Pulmonary artery endothelial cell (primary cell): ENCODE measurements around the gene STXBP2. TPM values are rescaled to one million over a fixed set of nuclear protein-coding genes. Genes with fewer than 3 reads are reported as not detected.

Experiments
- DNase-seq: peaks from one replicate; pipeline ENCODE4 v3.0.0-alpha.2; 2011; ENCODE audit warnings: low read depth, low spot score
- total RNA-seq: library from RNA; depleted of rRNA; stranded (reverse); fragments of >200 nt; gene quantifications from 2 replicates; pipeline ENCODE4 v1.2.3, GENCODE V29; 2014

Gene STXBP2
- total RNA-seq, 1 donor from 2014 or later = 29.5 TPM

- DNase-seq = no peak
These were observed 13.2 kb downstream of the STXBP2 start for GRCh38 chr19:7650148-7650547.

GRCh38 chr19:7652061-7652641 is 15.2 kb downstream of the STXBP2 start:
- DNase-seq = no peak

GRCh38 chr19:7654401-7654800 is 17.5 kb downstream of the STXBP2 start:
- no peak for DNase-seq

DNA sequence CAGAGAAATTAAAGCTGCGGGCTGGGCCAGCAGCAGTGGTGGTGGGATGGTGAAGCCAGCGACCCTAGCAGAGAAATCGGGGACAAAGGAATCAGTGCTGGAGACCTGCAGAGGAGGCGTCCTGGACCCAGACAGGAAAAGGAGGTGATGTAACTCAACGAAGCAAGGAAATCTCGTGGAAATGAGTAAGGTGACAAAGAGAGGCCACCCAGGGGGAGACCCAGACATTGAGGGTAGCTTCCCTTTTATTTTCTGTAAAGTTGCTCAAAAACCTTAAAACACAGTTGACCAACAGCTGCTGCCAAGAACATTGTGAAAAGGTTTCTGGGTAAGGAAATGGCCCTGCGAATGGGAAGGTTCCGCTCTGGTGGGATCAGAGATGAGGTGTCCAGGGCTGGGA is 18.7 kb downstream of the STXBP2 start:
- DNase-seq = no peak

GRCh38 chr19:7657131-7657751 is 20.3 kb downstream of the STXBP2 start:
- no peak for DNase-seq

GRCh38 chr19:7658219-7658686 is 21.3 kb downstream of the STXBP2 start:
- DNase-seq = no peak

- no peak for DNase-seq
These were observed 25.0 kb downstream of the STXBP2 start for GRCh38 chr19:7661744-7662538.

DNA sequence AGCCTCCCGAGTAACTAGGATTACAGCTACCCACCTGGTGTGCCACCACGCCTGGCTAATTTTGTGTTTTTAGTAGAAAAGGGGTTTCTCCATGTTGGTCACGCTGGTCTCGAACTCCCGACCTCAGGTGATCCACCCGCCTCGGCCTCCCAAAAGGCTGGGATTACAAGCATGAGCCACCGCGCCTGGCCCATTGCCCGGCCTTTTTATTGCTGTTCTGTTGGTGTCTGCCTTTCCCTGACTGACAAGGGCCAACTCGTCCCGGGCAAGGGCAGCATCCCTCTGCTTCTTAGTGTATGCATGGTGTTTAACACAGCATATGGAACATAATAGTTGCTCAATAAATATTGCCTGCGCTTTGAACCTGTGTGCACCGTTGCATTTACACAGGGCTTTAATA is 25.7 kb downstream of the STXBP2 start:
- no peak for DNase-seq

- DNase-seq = no peak
These were observed 26.8 kb downstream of the STXBP2 start for GRCh38 chr19:7663706-7664105.

DNA sequence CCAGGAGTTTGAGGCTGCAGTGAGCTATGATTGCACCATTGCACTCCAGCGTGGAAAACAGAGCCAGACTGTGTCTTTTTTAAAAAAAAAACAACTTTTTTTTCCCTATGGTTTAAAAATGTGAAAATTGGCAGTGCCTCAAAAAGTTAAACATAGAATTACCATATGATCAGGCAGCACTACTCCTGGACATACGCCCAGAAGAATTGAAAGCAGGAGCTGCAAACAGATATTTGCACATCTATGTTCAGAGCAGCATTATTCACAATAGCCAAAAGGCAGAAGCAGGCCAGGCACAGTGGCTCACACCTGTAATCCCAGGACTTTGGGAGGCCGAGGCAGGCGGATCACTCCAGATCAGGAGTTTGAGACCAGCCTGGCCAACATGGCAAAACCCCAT is 28.2 kb downstream of the STXBP2 start:
- DNase-seq = no peak

- DNase-seq = no peak
These were observed 31.9 kb downstream of the STXBP2 start, which contains the start of gene RETN for GRCh38 chr19:7668842-7669241. Gene RETN, plus strand, starts transcription at chr19:7669049. Its CDS starts 278 bp downstream, at chr19:7669327.

DNA sequence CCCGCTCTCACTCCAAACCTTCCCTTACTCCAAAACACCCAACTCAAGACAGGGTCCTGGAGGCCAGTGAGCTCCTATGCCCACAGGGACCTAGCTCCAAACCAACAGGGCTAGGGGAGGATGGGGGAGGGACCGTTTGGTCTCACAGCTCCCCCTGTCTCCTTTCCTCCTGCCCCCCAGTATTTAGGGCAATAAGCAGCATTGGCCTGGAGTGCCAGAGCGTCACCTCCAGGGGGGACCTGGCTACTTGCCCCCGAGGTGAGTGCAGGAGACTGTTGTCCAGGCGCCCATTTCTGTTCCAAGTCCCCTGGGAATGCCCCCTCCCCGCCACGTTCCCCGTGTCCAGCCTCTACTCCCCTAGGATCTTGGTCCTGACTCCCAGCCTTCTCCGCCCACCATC is 32.7 kb downstream of the STXBP2 start:
- DNase-seq = no peak

DNA sequence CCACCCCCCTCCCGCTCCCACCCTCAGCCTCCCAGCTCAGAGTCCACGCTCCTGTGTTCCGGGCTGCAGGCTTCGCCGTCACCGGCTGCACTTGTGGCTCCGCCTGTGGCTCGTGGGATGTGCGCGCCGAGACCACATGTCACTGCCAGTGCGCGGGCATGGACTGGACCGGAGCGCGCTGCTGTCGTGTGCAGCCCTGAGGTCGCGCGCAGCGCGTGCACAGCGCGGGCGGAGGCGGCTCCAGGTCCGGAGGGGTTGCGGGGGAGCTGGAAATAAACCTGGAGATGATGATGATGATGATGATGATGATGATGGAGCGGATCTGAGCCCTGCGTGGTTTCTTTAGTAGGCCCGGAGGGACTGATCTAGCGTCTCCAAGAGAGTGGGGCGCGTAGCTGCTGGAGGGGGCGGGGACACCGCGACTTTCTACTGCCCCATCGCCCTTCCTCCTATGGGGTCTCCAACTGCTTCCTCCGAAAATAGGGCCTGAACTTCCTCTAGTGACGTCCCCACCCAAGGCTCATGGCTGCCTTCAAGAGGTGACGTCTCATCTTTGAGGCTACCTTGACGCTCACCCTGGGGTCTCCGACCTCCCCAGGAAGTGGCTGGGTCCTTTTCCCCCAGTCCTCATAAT is 33.4 kb downstream of the STXBP2 start:
- no peak for DNase-seq

DNA sequence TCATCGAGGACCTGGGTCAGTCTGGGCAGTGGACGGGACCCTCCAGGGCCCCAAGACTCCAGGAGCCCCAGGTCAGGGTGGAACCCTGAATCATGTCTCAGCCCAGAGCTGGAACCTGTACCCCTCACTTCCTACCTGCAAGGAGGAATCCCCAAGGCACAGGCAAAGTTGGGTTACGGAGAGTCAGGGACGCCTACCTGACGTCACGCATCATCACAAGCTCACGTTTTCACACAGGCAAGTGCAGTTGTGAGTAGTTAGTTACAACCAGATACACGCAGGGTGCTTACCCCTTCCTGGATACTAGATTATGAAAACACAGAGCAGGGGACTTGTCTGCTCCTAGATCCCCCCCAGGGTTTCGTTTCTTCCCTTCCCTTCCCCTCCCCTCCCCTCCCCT is 33.9 kb downstream of the STXBP2 start:
- DNase-seq = no peak

DNA sequence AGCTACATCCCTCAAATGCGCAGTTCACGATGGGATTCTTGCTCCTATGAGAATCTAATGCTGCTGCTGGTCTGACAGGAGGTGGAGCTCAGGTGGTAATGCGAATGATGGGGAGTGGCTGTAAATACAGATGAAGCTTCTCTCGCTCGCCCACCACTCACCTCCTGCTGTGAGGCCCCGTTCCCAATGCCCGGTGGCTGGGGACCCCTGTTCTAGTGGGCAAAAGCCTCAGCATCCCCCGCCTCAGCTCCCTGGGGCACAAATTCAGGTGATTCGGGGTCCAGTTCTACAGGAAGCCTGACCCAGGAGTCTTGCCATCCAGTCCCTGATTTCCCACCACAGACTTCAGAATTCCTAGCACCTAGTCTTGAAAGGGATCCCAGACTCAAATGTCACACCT is 35.6 kb downstream of the STXBP2 start:
- no peak for DNase-seq

DNA sequence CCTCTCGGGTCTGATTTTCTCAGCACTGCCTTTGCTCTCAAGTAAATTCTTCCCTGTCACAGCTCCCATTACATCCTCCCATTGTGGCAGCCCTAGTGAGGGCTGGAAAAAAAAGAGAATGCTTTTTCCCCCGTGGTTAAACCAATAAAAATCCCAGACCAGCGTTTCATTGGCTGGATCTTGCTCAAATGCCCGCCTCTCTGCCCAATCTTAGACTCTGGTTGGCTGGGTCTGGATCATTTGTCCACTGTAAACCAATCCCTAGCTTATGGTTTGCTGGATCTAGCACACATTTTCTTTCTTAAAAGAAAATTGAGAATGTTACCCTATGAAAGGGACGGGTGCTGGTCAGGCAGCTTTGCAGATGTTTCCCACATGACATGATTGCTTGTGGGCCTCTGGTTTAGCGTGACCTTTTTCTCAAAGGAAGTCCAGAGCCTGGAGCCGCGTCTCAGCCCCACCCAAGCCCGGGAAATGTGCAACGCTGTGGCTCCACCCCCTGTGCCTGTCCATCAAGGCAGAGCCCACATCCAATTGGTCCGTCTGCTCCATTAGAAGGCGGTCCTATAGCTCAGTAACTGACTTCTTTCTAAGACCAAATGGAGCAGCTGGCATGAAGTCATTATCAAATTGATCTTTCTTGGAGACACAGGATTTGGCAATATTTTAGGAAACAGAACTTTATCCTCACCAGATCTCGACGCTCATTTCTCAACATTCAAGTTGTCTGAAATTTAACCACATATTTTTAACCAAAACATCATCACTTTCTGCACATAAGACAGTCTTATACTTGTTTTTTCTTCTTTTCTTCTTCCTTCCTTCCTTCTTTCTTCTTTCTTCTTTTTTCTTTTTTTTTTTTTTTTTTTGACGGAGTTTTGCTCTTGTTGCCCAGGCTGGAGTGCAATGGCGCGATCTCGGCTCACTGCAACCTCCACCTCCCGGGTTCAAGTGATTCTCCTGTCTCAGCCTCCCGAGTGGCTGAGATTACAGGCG is 37.4 kb downstream of the STXBP2 start:
- DNase-seq = no peak

DNA sequence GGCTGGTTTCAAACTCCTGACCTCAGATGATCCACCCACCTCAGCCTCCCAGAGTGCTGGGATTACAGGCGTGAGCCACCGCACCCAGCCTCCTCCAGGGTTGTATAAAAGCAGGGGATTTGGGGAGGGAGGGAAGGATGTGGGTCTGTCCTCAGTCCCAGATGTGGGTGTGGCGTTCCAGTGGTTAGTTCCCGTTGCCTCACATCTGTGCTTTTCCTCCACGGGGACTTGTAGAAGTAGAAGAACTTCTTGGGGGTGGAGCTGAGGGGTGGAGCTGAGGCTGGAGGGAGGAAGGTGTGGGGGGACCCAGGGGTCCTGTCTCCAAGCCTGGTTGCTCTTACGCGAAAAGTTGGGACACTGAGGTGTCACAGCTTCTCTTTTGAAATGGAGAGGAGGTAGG is 39.5 kb downstream of the STXBP2 start:
- no peak for DNase-seq

DNA sequence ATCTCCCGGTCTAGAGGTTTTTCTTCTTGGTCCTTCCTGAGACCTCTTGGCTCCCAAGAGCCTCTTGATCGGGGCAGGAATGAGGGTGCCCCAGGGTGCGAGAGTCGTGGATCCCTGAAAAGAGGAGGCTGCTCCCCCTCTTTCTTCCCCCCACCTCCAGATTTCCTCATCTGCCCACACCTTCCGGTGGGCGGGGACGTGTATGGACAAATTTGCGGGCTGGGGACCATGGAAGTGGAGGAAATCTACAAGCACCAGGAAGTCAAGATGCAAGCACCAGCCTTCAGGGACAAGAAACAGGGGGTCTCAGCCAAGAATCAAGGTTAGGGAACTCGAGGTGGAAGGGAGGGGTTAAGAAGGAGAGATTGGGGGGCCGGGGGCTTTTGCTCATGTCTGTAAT is 39.9 kb downstream of the STXBP2 start, which contains the start of gene MCEMP1:
MCEMP1 (plus strand) TSS at position 237 of the 400 bp plus-strand sequence; CDS start at position 268, 31 bp downstream.
- no peak for DNase-seq

GRCh38 chr19:7677669-7678311 is 40.9 kb downstream of the STXBP2 start:
- DNase-seq = no peak
